ENCODE results near the gene LRRC7.

LRRC7 gene

DNA sequence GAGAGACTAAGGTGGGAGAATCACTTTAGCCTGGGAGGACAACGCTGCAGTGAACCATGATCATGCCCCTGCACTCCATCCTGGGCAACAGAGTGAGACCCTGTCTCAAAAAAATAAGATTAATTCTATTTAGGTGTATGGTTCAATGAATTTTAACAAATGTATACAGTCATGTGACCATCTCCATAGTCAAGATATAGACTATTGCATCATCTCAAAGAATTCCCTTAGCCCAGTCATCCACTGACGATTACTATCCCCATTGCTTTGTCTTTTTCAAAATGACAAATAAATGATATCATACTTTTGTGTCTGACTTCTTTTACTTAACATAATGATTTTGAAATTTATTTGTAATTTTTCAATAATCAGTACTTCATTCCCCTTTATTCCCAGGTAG, 260.0 kb downstream of the LRRC7 start:
- TF ChIP-seq, protein P1, sequence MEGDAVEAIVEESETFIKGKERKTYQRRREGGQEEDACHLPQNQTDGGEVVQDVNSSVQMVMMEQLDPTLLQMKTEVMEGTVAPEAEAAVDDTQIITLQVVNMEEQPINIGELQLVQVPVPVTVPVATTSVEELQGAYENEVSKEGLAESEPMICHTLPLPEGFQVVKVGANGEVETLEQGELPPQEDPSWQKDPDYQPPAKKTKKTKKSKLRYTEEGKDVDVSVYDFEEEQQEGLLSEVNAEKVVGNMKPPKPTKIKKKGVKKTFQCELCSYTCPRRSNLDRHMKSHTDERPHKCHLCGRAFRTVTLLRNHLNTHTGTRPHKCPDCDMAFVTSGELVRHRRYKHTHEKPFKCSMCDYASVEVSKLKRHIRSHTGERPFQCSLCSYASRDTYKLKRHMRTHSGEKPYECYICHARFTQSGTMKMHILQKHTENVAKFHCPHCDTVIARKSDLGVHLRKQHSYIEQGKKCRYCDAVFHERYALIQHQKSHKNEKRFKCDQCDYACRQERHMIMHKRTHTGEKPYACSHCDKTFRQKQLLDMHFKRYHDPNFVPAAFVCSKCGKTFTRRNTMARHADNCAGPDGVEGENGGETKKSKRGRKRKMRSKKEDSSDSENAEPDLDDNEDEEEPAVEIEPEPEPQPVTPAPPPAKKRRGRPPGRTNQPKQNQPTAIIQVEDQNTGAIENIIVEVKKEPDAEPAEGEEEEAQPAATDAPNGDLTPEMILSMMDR (IDR thresholded peaks at IDR 0.05; ENCODE audit: low read depth, low read length, missing control alignments): no peak
- no peak for DNase-seq (ENCODE audit: low read depth)
- no peak overlapping the region for H3K4me3 ChIP-seq (ENCODE audit: low read depth, low read length)

DNA sequence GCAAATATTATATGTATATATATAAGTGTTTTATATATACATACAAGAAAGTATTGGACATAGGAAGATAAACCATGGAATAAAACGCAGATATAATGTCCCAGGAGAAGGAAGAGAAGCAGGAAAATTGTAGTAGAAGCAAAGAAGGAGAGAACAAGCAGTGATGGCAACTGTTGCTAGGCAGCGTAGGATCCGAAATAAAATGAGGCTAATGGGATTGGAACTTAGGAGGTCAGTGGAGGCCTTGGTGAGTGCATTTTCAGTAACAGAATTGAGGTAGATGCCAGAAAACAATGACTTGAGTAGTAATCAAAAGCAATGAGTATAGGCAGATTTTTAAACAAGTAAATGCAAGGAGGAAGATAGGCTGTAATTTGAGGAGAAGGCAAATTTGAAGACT, 265.8 kb downstream of the LRRC7 start:
- TF ChIP-seq, protein P1 (IDR thresholded peaks at IDR 0.05; ENCODE audit: low read depth, low read length, missing control alignments): no peak
- no peak for DNase-seq (ENCODE audit: low read depth)
- no peak overlapping the region for H3K4me3 ChIP-seq (ENCODE audit: low read depth, low read length)

DNA sequence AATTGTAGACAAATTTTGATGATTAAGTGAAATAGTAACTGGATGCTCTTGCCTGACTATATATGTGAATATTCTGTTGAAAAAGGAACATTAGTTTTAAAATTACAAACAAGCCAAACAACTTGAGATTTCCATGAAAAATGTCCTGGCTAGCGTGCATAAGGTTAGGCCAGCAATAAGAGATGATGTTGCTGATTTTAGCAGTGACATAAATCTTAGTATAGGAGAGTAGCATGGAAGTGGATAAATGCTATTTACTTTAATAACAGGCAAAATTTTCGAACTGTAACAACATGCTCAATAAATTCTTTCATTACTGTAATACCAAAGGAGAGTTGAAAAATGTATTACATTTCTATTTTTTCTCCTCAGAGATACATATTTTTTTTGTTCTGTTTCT, 266.6 kb downstream of the LRRC7 start:
- H3K4me3 ChIP-seq (ENCODE audit: low read depth, low read length): no peak overlapping the region
- no peak for DNase-seq (ENCODE audit: low read depth)
- TF ChIP-seq, protein P1 (IDR thresholded peaks at IDR 0.05; ENCODE audit: low read depth, low read length, missing control alignments): no peak

DNA sequence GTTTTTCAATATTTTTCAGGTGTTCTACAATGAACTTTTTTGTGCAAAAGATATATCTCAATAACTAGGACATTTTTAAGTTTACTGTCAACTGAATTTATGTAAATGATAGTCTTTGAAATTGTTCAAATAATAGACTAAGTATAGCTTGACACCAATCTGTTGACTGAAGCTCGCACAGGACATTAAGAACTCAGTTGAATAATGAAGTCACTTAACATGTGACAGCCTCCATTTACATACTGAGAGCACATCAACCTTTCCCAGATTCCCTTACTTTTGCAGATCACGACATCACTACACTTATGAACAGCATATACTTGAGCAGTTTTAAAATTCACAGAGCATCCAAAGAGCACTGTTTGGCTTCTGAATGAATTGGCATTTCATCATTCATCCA, 268.2 kb downstream of the LRRC7 start:
- H3K4me3 ChIP-seq (ENCODE audit: low read depth, low read length): no peak overlapping the region
- TF ChIP-seq, protein P1 (IDR thresholded peaks at IDR 0.05; ENCODE audit: low read depth, low read length, missing control alignments): no peak
- DNase-seq (ENCODE audit: low read depth): no peak

DNA sequence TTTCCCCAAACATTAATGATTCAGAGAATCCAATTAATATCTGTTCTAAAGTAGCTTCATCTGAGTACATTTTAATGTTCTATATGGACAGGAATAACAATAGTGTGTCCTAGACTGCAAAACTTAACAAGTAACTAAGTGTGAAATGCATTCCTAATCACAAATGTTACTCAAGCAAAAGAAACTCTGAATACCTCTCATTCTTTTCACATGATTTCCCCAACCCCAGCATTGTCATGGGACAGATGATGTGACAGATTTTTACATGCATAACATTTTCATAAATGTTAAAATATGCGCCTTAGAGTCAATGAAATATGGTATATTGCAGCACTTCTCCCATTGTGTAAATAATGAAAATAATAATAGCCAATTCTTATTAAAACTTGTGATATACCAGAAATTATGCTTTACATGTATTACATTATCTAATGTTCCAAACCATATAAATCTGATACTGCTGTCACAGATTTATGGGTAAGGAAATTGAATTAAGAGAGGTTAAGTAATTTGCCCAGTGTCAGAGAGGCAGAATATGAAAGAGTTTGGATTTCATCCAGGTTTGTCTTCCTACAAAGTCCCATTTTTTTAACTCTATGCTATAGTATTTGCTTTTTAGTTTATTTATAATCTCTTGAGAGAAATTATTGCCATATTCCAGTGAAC, 269.4 kb downstream of the LRRC7 start:
- TF ChIP-seq, protein P1 (IDR thresholded peaks at IDR 0.05; ENCODE audit: low read depth, low read length, missing control alignments): no peak
- DNase-seq (ENCODE audit: low read depth): no peak
- no peak overlapping the region for H3K4me3 ChIP-seq (ENCODE audit: low read depth, low read length)

DNA sequence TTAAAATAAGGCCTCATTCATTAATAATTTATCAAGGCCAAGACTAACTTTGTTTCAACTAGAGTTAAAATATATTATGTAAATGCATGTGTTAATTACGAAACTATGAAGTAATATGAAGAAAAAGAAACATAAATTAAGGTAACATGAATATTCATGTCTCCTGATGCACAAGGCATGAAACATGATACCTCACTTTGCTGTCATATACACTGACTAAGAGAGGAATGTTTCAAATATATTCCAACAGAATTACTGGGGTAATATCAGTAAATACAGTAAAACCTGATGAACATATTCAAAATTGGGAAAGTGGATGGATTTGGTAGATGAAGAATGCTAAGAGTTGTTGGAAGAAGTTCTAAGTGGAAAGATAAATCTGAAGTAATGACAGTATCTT, 274.6 kb downstream of the LRRC7 start:
- no peak for DNase-seq (ENCODE audit: low read depth)
- TF ChIP-seq, protein P1 (IDR thresholded peaks at IDR 0.05; ENCODE audit: low read depth, low read length, missing control alignments): no peak
- no peak overlapping the region for H3K4me3 ChIP-seq (ENCODE audit: low read depth, low read length)

DNA sequence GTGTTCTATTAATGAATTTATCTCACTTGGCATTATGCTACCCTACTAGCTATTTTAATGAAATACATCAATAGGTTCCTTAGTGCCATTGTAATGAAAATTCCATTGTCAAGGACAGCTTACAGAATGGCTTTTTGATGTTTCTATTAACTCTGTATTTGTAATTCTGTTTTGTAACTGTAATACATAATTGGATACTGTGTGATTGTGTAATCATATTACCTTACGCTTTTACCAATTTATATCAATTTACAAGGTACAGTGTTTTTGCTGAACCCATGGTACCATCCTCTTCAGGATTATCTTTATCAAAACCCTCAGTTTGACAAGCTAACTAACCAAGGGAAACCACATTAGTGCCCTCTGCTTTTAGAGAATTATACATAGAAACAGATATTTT, 277.9 kb downstream of the LRRC7 start:
- TF ChIP-seq, protein P1 (IDR thresholded peaks at IDR 0.05; ENCODE audit: low read depth, low read length, missing control alignments): no peak
- H3K4me3 ChIP-seq (ENCODE audit: low read depth, low read length): no peak overlapping the region

More for the DNA sequence above, 277.9 kb downstream of the LRRC7 start:
- no peak for DNase-seq (ENCODE audit: low read depth)
